Muscle layer of colon (tissue), 2 donors: ENCODE measurements around the gene OXER1.

ENCODE experiments used
- H3K27ac ChIP-seq: one replicate; pipeline ENCODE4 v1.7.0; 2013; ENCODE audit warnings: low read depth, mild to moderate bottlenecking, low read length, moderate library complexity
- H3K27me3 ChIP-seq, 2 donors: one replicate each; pipeline ENCODE4 v1.7.0; 2013; ENCODE audit warnings: low read length in 2 of 2, mild to moderate bottlenecking in 2 of 2; ENCODE audit not compliant: insufficient read depth in 2 of 2, control insufficient read depth in 1 of 2
- H3K36me3 ChIP-seq: one replicate; pipeline ENCODE4 v1.7.0; 2013; ENCODE audit warnings: mild to moderate bottlenecking, low read length; ENCODE audit not compliant: insufficient read depth
- H3K4me1 ChIP-seq: one replicate; pipeline ENCODE4 v1.7.0; 2013; ENCODE audit warnings: mild to moderate bottlenecking, low read length; ENCODE audit not compliant: insufficient read depth
- H3K4me3 ChIP-seq, 2 donors: one replicate each; pipeline ENCODE4 v1.7.0; 2013; ENCODE audit warnings: low read length in 2 of 2, low read depth in 1 of 2, mild to moderate bottlenecking in 1 of 2, moderate library complexity in 1 of 2
- H3K9ac ChIP-seq: one replicate; pipeline ENCODE4 v1.7.0; 2013; ENCODE audit warnings: low read length
- H3K9me3 ChIP-seq: one replicate; pipeline ENCODE4 v1.7.0; 2013; ENCODE audit warnings: mild to moderate bottlenecking, low read length
- donor health status: abdominal sarcoma.
- donor health status: Adenocarcinoma of cecum.

Gene OXER1

GRCh38 chr2:42802150-42802549 lies 38.2 kb upstream of the OXER1 start:
- no peaks in the 10 kb centered on the region for H3K27me3 ChIP-seq
- peaks cover 15% of the 10 kb centered on the region for H3K4me1 ChIP-seq
- no peaks in the 10 kb centered on the region for H3K36me3 ChIP-seq
- no peak overlapping the region for H3K9ac ChIP-seq
- no peak overlapping the region for H3K4me3 ChIP-seq
- no peak overlapping the region for H3K27ac ChIP-seq
- H3K9me3 ChIP-seq: no peaks in the 10 kb centered on the region

GRCh38 chr2:42801381-42801780 lies 37.4 kb upstream of the OXER1 start:
- Histone ChIP-seq H3K4me1 (peaks cover 15% of the 10 kb centered on the region), H3K27me3 (no peaks in the 10 kb centered on the region), H3K9me3 (no peaks in the 10 kb centered on the region), H3K27ac (peak overlapping the region; percentile 73), H3K4me3 (no peak overlapping the region), H3K9ac (no peak overlapping the region), H3K36me3 (no peaks in the 10 kb centered on the region)

GRCh38 chr2:42800981-42801380 lies 37.0 kb upstream of the OXER1 start:
- H3K36me3 ChIP-seq: no peaks in the 10 kb centered on the region
- peak overlapping the region; percentile 73 for H3K27ac ChIP-seq
- H3K9me3 ChIP-seq: no peaks in the 10 kb centered on the region
- no peak overlapping the region for H3K9ac ChIP-seq
- H3K27me3 ChIP-seq: no peaks in the 10 kb centered on the region
- no peak overlapping the region for H3K4me3 ChIP-seq
- H3K4me1 ChIP-seq: peaks cover 15% of the 10 kb centered on the region

- Histone ChIP-seq H3K9me3 (no peaks in the 10 kb centered on the region), H3K27me3 (no peaks in the 10 kb centered on the region), H3K4me3 (no peak overlapping the region), H3K9ac (no peak overlapping the region), H3K36me3 (no peaks in the 10 kb centered on the region), H3K4me1 (peaks cover 15% of the 10 kb centered on the region), H3K27ac (no peak overlapping the region)
Measured at GRCh38 chr2:42800461-42800962, 36.6 kb upstream of the OXER1 start.

GRCh38 chr2:42799881-42800280 lies 35.9 kb upstream of the OXER1 start:
- Histone ChIP-seq H3K27ac (no peak overlapping the region), H3K9me3 (no peaks in the 10 kb centered on the region), H3K27me3 (no peaks in the 10 kb centered on the region), H3K9ac (no peak overlapping the region), H3K4me1 (peaks cover 15% of the 10 kb centered on the region), H3K4me3 (no peak overlapping the region), H3K36me3 (no peaks in the 10 kb centered on the region)

GRCh38 chr2:42797281-42797680 lies 33.3 kb upstream of the OXER1 start:
- Histone ChIP-seq H3K27ac (no peak overlapping the region), H3K9me3 (no peaks in the 10 kb centered on the region), H3K9ac (no peak overlapping the region), H3K36me3 (no peaks in the 10 kb centered on the region), H3K4me1 (peaks cover 15% of the 10 kb centered on the region), H3K4me3 (no peak overlapping the region), H3K27me3 (no peaks in the 10 kb centered on the region)

GRCh38 chr2:42796427-42797248 lies 32.7 kb upstream of the OXER1 start:
- Histone ChIP-seq H3K4me1 (peaks cover 16% of the 10 kb centered on the region), H3K27me3 (no peaks in the 10 kb centered on the region), H3K4me3 (no peak overlapping the region), H3K27ac (no peak overlapping the region), H3K36me3 (no peaks in the 10 kb centered on the region), H3K9ac (no peak overlapping the region), H3K9me3 (no peaks in the 10 kb centered on the region)

- Histone ChIP-seq H3K4me3 (no peak overlapping the region), H3K27ac (no peak overlapping the region), H3K9me3 (no peaks in the 10 kb centered on the region), H3K9ac (no peak overlapping the region), H3K36me3 (no peaks in the 10 kb centered on the region), H3K4me1 (peaks cover 16% of the 10 kb centered on the region), H3K27me3 (no peaks in the 10 kb centered on the region)
Measured at GRCh38 chr2:42795841-42796301, 31.9 kb upstream of the OXER1 start.

- no peaks in the 10 kb centered on the region for H3K27me3 ChIP-seq
- H3K27ac ChIP-seq: no peak overlapping the region
- H3K4me1 ChIP-seq: peaks cover 15% of the 10 kb centered on the region
- H3K36me3 ChIP-seq: no peaks in the 10 kb centered on the region
- H3K9ac ChIP-seq: no peak overlapping the region
- H3K9me3 ChIP-seq: no peaks in the 10 kb centered on the region
- H3K4me3 ChIP-seq: no peak overlapping the region
Measured at GRCh38 chr2:42795275-42795674, 31.3 kb upstream of the OXER1 start.

- Histone ChIP-seq H3K4me3 (no peak overlapping the region), H3K4me1 (peaks cover 15% of the 10 kb centered on the region), H3K9ac (no peak overlapping the region), H3K27ac (peak overlapping the region; percentile 74), H3K9me3 (no peaks in the 10 kb centered on the region), H3K27me3 (no peaks in the 10 kb centered on the region), H3K36me3 (no peaks in the 10 kb centered on the region)
Measured at GRCh38 chr2:42794271-42795046, 30.5 kb upstream of the OXER1 start.

- H3K36me3 ChIP-seq: no peaks in the 10 kb centered on the region
- no peaks in the 10 kb centered on the region for H3K9me3 ChIP-seq
- peak overlapping the region; percentile 55 for H3K9ac ChIP-seq
- H3K27ac ChIP-seq: peak overlapping the region; percentile 74
- peak overlapping the region; percentile 24 to 59 for H3K4me3 ChIP-seq
- peaks cover 15% of the 10 kb centered on the region for H3K4me1 ChIP-seq
- no peaks in the 10 kb centered on the region for H3K27me3 ChIP-seq
Measured at GRCh38 chr2:42793334-42794270, 29.7 kb upstream of the OXER1 start.
